ENCODE results near the gene RETREG2. TPM values are rescaled to one million over a fixed set of nuclear protein-coding genes. Genes with fewer than 3 reads are reported as not detected.

RETREG2 gene
- total RNA-seq, 1 experiment from 2014 or later: 69.7 TPM

DNA sequence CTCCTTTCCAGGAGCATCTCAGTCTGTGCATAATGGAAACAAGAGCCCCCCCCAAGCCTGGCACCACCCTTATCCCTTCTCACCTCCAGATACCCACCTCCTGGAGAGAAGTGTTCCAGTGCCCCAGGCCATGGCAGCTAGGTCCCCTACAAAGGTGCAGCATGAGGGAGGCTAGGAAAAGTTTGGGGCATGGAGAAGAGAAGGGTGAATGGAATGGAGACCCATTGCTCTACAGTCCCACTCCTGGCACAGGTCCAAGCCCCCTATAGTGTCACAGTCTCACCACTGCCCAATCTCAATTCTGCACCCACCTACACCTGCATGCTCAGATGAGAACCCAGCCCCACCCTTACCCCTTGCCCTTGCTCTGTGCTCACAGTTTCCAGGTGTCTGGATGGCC, 9.1 kb upstream of the RETREG2 start:
- no TSS peak for BruUV-seq (replicated peaks)
- Mint-ChIP-seq H3K9me3 (ENCODE audit: low read depth, unreplicated experiment) (no peaks in the 10 kb centered on the region), H3K27me3 (ENCODE audit: unreplicated experiment) (no peaks in the 10 kb centered on the region), H3K4me3 (ENCODE audit: low read depth, unreplicated experiment) (no peak overlapping the region), H3K4me1 (ENCODE audit: low read depth, unreplicated experiment) (peaks cover under 1% of the 10 kb centered on the region), H3K27ac (ENCODE audit: unreplicated experiment) (no peak overlapping the region), H3K36me3 (ENCODE audit: insufficient read depth, unreplicated experiment) (peaks cover 2% of the 10 kb centered on the region)
- DNase-seq: no peak
- CTCF ChIA-PET: no interaction called here
- no peak for TF ChIP-seq CTCF (IDR thresholded peaks at IDR 0.05; ENCODE audit: unreplicated experiment)
- intact Hi-C loops (cut with micrococcal nuclease; ENCODE audit: unreplicated experiment): loop anchor here (10.0 kb wide), 1 partner anchor 46 kb away; the partner anchor contains the start of gene ABCB6

GRCh38 chr2:219169930-219170654, 8.0 kb upstream of the RETREG2 start, which contains the start of gene SLC23A3:
Gene SLC23A3, minus strand, starts transcription at chr2:219170029. Its CDS starts 45 bp downstream, at chr2:219169984.
- Mint-ChIP-seq H3K9me3 (ENCODE audit: low read depth, unreplicated experiment) (no peaks in the 10 kb centered on the region), H3K36me3 (ENCODE audit: insufficient read depth, unreplicated experiment) (peaks cover 10% of the 10 kb centered on the region), H3K4me3 (ENCODE audit: low read depth, unreplicated experiment) (no peak within 1 kb of the TSS), H3K4me1 (ENCODE audit: low read depth, unreplicated experiment) (peaks cover 9% of the 10 kb centered on the region), H3K27me3 (ENCODE audit: unreplicated experiment) (no peaks in the 10 kb centered on the region), H3K27ac (ENCODE audit: unreplicated experiment) (no peak within 1 kb of the TSS)
- DNase-seq: no peak
- intact Hi-C loops (cut with micrococcal nuclease; ENCODE audit: unreplicated experiment): loop anchor here (10.0 kb wide), 1 partner anchor 45 kb away; the partner anchor contains the start of gene ABCB6
- no peak for TF ChIP-seq CTCF (IDR thresholded peaks at IDR 0.05; ENCODE audit: unreplicated experiment)
- CTCF ChIA-PET: interaction anchor here (0.6 to 1.7 kb wide), 2 partner anchors 125 to 159 kb away, joined by 5 to 8 read pairs; no protein-coding TSS in a partner anchor
- no TSS peak for BruUV-seq (replicated peaks)

DNA sequence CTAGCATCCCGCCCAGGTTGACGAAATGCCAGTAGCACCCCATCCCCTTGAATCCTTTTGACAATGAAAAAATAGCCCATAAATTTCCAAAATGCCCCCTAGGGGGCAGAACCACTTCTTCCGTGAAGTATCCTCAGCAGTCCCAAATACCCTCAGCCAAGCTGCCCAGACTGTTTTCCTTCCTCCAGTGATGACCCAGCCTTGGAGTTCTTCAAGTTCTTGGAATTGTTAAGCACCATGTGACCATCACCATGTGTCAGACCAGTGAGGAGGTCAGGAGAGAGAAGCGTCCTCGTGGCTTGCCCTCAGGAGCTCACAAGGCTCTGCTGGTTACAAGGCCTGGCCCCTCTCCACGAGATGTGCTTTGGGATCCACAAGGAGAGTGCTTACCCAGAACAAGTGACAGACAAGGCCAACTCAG, 6.8 kb upstream of the RETREG2 start:
- BruUV-seq (replicated peaks): no TSS peak
- no peak overlapping the region for H3K27ac Mint-ChIP-seq (ENCODE audit: unreplicated experiment)
- H3K4me3 Mint-ChIP-seq (ENCODE audit: low read depth, unreplicated experiment): no peak overlapping the region
- peaks cover 21% of the 10 kb centered on the region for H3K36me3 Mint-ChIP-seq (ENCODE audit: insufficient read depth, unreplicated experiment)
- no peaks in the 10 kb centered on the region for H3K27me3 Mint-ChIP-seq (ENCODE audit: unreplicated experiment)
- peak; percentile 51 for DNase-seq
- H3K4me1 Mint-ChIP-seq (ENCODE audit: low read depth, unreplicated experiment): peaks cover 9% of the 10 kb centered on the region
- no peaks in the 10 kb centered on the region for H3K9me3 Mint-ChIP-seq (ENCODE audit: low read depth, unreplicated experiment)
- TF ChIP-seq CTCF (IDR thresholded peaks at IDR 0.05; ENCODE audit: unreplicated experiment): peak; percentile 86
- intact Hi-C loops (cut with micrococcal nuclease; ENCODE audit: unreplicated experiment): no loop called here
- CTCF ChIA-PET: interaction anchor here (0.8 to 1.7 kb wide), 2 partner anchors 12 to 123 kb away, joined by 3 to 8 read pairs; no protein-coding TSS in a partner anchor

DNA sequence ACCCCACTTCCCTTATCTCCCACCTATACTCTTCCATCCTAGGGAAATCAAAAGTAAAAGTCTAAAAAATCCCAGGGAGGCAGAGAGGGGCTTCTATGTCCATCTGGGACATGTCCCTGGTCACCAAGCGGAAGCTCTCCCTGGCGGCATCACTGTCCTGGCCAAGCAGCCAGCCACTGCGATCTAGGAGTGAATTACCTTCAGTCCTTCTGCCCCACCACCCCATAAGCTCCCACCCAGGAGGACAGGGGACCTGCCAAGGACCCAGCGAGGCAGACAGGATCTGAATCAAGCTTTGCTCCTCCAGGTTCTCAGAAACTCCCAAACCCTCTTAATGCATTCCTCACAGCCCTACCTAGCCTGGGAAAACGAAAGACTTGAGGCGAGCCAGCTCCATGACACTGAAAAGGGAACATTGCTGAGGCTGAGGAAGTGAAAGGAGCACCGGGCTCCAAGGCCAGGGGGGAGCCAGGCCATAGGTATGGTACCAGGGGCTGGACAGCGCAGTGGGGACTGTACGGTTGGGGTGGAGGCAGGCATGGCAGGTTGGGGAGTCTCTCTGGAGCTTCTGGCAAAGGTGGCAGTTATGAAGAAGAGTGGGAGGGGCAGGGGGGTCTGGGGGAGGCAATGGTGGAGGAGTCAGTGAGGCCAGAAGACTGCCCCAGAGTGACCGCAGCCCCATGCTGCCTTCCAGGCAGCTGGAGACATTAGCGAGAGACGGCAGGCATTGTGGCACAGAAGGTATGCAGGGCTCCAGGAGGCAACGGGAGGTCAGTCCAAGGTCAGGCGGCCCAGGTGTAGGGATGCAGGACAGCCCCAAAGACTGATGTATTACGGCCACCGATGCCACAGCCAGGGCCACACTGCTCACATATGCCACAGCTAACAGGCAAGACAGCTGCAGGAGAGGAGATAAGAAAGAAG, 5.6 kb upstream of the RETREG2 start:
- Mint-ChIP-seq H3K36me3 (ENCODE audit: insufficient read depth, unreplicated experiment) (peaks cover 34% of the 10 kb centered on the region), H3K27ac (ENCODE audit: unreplicated experiment) (no peak overlapping the region), H3K9me3 (ENCODE audit: low read depth, unreplicated experiment) (no peaks in the 10 kb centered on the region), H3K4me1 (ENCODE audit: low read depth, unreplicated experiment) (peaks cover 15% of the 10 kb centered on the region), H3K27me3 (ENCODE audit: unreplicated experiment) (no peaks in the 10 kb centered on the region), H3K4me3 (ENCODE audit: low read depth, unreplicated experiment) (no peak overlapping the region)
- CTCF ChIA-PET: interaction anchor here (0.6 kb wide), 1 partner anchor 129 kb away, joined by 3 read pairs; no protein-coding TSS in a partner anchor
- intact Hi-C loops (cut with micrococcal nuclease; ENCODE audit: unreplicated experiment): no loop called here
- DNase-seq: no peak
- BruUV-seq (replicated peaks): no TSS peak
- TF ChIP-seq CTCF (IDR thresholded peaks at IDR 0.05; ENCODE audit: unreplicated experiment): no peak

Measured in Calu3 (cell line).